ENCODE measurements around the gene DDX10.

- TF ChIP-seq, protein P1, sequence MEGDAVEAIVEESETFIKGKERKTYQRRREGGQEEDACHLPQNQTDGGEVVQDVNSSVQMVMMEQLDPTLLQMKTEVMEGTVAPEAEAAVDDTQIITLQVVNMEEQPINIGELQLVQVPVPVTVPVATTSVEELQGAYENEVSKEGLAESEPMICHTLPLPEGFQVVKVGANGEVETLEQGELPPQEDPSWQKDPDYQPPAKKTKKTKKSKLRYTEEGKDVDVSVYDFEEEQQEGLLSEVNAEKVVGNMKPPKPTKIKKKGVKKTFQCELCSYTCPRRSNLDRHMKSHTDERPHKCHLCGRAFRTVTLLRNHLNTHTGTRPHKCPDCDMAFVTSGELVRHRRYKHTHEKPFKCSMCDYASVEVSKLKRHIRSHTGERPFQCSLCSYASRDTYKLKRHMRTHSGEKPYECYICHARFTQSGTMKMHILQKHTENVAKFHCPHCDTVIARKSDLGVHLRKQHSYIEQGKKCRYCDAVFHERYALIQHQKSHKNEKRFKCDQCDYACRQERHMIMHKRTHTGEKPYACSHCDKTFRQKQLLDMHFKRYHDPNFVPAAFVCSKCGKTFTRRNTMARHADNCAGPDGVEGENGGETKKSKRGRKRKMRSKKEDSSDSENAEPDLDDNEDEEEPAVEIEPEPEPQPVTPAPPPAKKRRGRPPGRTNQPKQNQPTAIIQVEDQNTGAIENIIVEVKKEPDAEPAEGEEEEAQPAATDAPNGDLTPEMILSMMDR (IDR thresholded peaks at IDR 0.05; ENCODE audit: insufficient read depth, low read depth, low read length), result no peak
- no peak for TF ChIP-seq EZH2 (IDR thresholded peaks at IDR 0.05; ENCODE audit: insufficient read depth, low read length)
Measured at GRCh38 chr11:108984523-108984922, 319.7 kb downstream of the DDX10 start.
